H1 (cell line): ENCODE data around the gene TRAPPC11. TPM values are rescaled to one million over a fixed set of nuclear protein-coding genes. Genes with fewer than 3 reads are reported as not detected.

Experiments
- ASH2L ChIP-seq: fragments of 200-600, 300-600 bp; sonication (generic); IDR thresholded peaks from one replicate; pipeline ENCODE4 v1.7.1; 2017; ENCODE audit warnings: low read length
- CTCF ChIP-seq, 3 experiments: IDR thresholded peaks; 1 replicate in 2 of 3; 2 replicates in 1 of 3; pipeline versions ENCODE4 v1.5.1 to v1.6.1; 2011; ENCODE audit warnings: low read length in 3 of 3, mild to moderate bottlenecking in 3 of 3, inconsistent platforms in 2 of 3, low read depth in 1 of 3, moderate library complexity in 1 of 3; ENCODE audit not compliant: insufficient read depth in 1 of 3; ENCODE audit errors: control extremely low read depth in 1 of 3
- EP300 ChIP-seq, 2 experiments: IDR thresholded peaks; 1 replicate in 1 of 2; 2 replicates in 1 of 2; pipeline ENCODE4 v1.6.1; 2011 to 2012; ENCODE audit warnings: low read depth in 2 of 2, low read length in 2 of 2, mild to moderate bottlenecking in 2 of 2, borderline replicate concordance in 1 of 2, inconsistent platforms in 1 of 2, moderate library complexity in 1 of 2
- SIX5 ChIP-seq: IDR thresholded peaks from 2 replicates; pipeline ENCODE4 v1.6.1; 2011; ENCODE audit warnings: mild to moderate bottlenecking, low read depth, low read length
- SP2 ChIP-seq: IDR thresholded peaks from 2 replicates; pipeline ENCODE4 v1.6.1; 2012; ENCODE audit warnings: mild to moderate bottlenecking, low read length, inconsistent platforms
- USF2 ChIP-seq: IDR thresholded peaks from 2 replicates; pipeline ENCODE4 v1.6.1; 2011; ENCODE audit warnings: low read length, improper control_type of control experiment
- polyA plus RNA-seq, 7 experiments: library from polyadenylated mRNA; depleted of rRNA in 3 of 7; stranded (reverse) in 5 of 7; unstranded in 2 of 7; fragments of >200 nt in 5 of 7; fragments of 200-250 nt in 2 of 7; gene quantifications; 1 replicate in 5 of 7; 2 replicates in 1 of 7; 4 replicates in 1 of 7; pipeline versions ENCODE4 v1.2.1 to v1.2.3, GENCODE V29; 2011 to 2013; ENCODE audit warnings: missing spikeins in 2 of 7, mixed read lengths in 2 of 7
- total RNA-seq: library from RNA; stranded (reverse); fragmentation: NEBNext Ultra II Directional; extraction: Animal tissue kit (Norgen Biotek cat#: 25700); gene quantifications from 2 replicates; pipeline ENCODE4 v1.2.1, GENCODE V29; 2021

Gene TRAPPC11
- total and polyA plus RNA-seq, 2 of the 8 experiments (the other 6 are each of a cell fraction or from before 2014, with no cell fraction given) = 19.2 to 25.9 TPM

GRCh38 chr4:183758758-183759447 lies 99.8 kb downstream of the TRAPPC11 start (continued):
- no peak for TF ChIP-seq EP300 (IDR thresholded peaks at IDR 0.05; ENCODE audit: borderline replicate concordance in 1 of 2, low read depth in 2 of 2, low read length in 2 of 2)
- TF ChIP-seq USF2 = no peak
- no peak for TF ChIP-seq SIX5
- TF ChIP-seq ASH2L = no peak
- no peak for TF ChIP-seq SP2
- no peak for TF ChIP-seq CTCF (IDR thresholded peaks at IDR 0.05; ENCODE audit: control extremely low read depth in 1 of 3, insufficient read depth in 1 of 3, low read depth in 1 of 3, low read length in 3 of 3)
